H9 (cell line): ENCODE measurements around the gene CLIP1. TPM values are rescaled to one million over a fixed set of nuclear protein-coding genes. Genes with fewer than 3 reads are reported as not detected.

ENCODE experiments used
- DNase-seq: peaks from one replicate; pipeline ENCODE4 v3.0.0-alpha.2; 2017
- H2AFZ ChIP-seq: one replicate; pipeline ENCODE4 v1.6.1; 2013; ENCODE audit warnings: mild to moderate bottlenecking, low read length, control low read depth, moderate library complexity
- H2AK5ac ChIP-seq: 2 replicates; pipeline ENCODE4 v1.6.1; 2013; ENCODE audit warnings: low read length, control low read depth, mixed read lengths; ENCODE audit not compliant: insufficient read length
- H2BK120ac ChIP-seq: one replicate; pipeline ENCODE4 v1.6.1; 2013; ENCODE audit warnings: low read depth, mild to moderate bottlenecking, low read length, control low read depth, inconsistent platforms; ENCODE audit not compliant: poor library complexity, severe bottlenecking
- H2BK12ac ChIP-seq: 2 replicates; pipeline ENCODE4 v1.6.1; 2013; ENCODE audit warnings: low read length, control low read depth, mixed read lengths, low read depth; ENCODE audit not compliant: insufficient read length
- H2BK15ac ChIP-seq: 2 replicates; pipeline ENCODE4 v1.6.1; 2013; ENCODE audit warnings: low read depth, low read length, control low read depth
- H2BK20ac ChIP-seq: one replicate; pipeline ENCODE4 v1.6.1; 2013; ENCODE audit warnings: low read depth, mild to moderate bottlenecking, low read length, control low read depth, inconsistent platforms; ENCODE audit not compliant: poor library complexity, severe bottlenecking
- H2BK5ac ChIP-seq: 2 replicates; pipeline ENCODE4 v1.6.1; 2013; ENCODE audit warnings: low read length, control low read depth, mixed read lengths; ENCODE audit not compliant: insufficient read length
- H3K14ac ChIP-seq: 2 replicates; pipeline ENCODE4 v1.6.1; 2013; ENCODE audit warnings: low read length, control low read depth; ENCODE audit not compliant: insufficient read depth
- H3K18ac ChIP-seq: 2 replicates; pipeline ENCODE4 v1.6.1; 2013; ENCODE audit warnings: low read depth, mild to moderate bottlenecking, mixed read lengths, low read length, control low read depth; ENCODE audit not compliant: insufficient read length
- H3K23ac ChIP-seq: 2 replicates; pipeline ENCODE4 v1.6.1; 2013; ENCODE audit warnings: low read length, control low read depth, mixed read lengths, low read depth; ENCODE audit not compliant: insufficient read length
- H3K23me2 ChIP-seq: 2 replicates; pipeline ENCODE4 v1.6.1; 2013; ENCODE audit warnings: low read depth, mild to moderate bottlenecking, mixed read lengths, low read length, control low read depth; ENCODE audit not compliant: insufficient read length, poor library complexity, severe bottlenecking
- H3K27ac ChIP-seq: 2 replicates; pipeline ENCODE4 v1.5.1; 2013; ENCODE audit warnings: low read length, control low read depth, mixed read lengths, low read depth; ENCODE audit not compliant: insufficient read length
- H3K27me3 ChIP-seq: 2 replicates; pipeline ENCODE4 v1.6.1; 2013; ENCODE audit warnings: low read length, control low read depth, inconsistent platforms; ENCODE audit not compliant: insufficient read depth
- H3K4ac ChIP-seq: 2 replicates; pipeline ENCODE4 v1.6.1; 2013; ENCODE audit warnings: low read depth, mild to moderate bottlenecking, control low read depth, inconsistent platforms, low read length, moderate library complexity
- H3K4me1 ChIP-seq: 2 replicates; pipeline ENCODE4 v1.6.1; 2013; ENCODE audit warnings: low read length, control low read depth, inconsistent platforms; ENCODE audit not compliant: insufficient read depth
- H3K4me2 ChIP-seq: 2 replicates; pipeline ENCODE4 v1.6.1; 2013; ENCODE audit warnings: low read length, control low read depth, mixed read lengths; ENCODE audit not compliant: insufficient read length, insufficient read depth
- H3K56ac ChIP-seq: 2 replicates; pipeline ENCODE4 v1.6.1; 2013; ENCODE audit warnings: low read depth, mild to moderate bottlenecking, mixed read lengths, low read length, control low read depth; ENCODE audit not compliant: insufficient read length
- H3K79me1 ChIP-seq: 2 replicates; pipeline ENCODE4 v1.6.1; 2013; ENCODE audit warnings: low read depth, mild to moderate bottlenecking, moderate library complexity, low read length, control low read depth, inconsistent platforms; ENCODE audit not compliant: insufficient read depth, poor library complexity, severe bottlenecking
- H3K79me2 ChIP-seq: 2 replicates; pipeline ENCODE4 v1.6.1; 2013; ENCODE audit warnings: low read length, control low read depth, inconsistent platforms; ENCODE audit not compliant: insufficient read depth
- H3K9ac ChIP-seq: 2 replicates; pipeline ENCODE4 v1.6.1; 2013; ENCODE audit warnings: low read length, control low read depth, mixed read lengths; ENCODE audit not compliant: insufficient read length; ENCODE audit errors: extremely low read depth
- H3K9me3 ChIP-seq: one replicate; pipeline ENCODE4 v1.6.1; 2013; ENCODE audit warnings: low read depth, low read length, inconsistent platforms; ENCODE audit not compliant: control insufficient read depth
- H3T11ph ChIP-seq: one replicate; pipeline ENCODE4 v1.6.1; 2013; ENCODE audit warnings: mild to moderate bottlenecking, low read length, control low read depth, inconsistent platforms
- H4K20me1 ChIP-seq: one replicate; pipeline ENCODE4 v1.6.1; 2013; ENCODE audit not compliant: control insufficient read depth, insufficient read length, insufficient read depth
- H4K5ac ChIP-seq: 2 replicates; pipeline ENCODE4 v1.6.1; 2013; ENCODE audit warnings: low read depth, mild to moderate bottlenecking, mixed read lengths, low read length, control low read depth; ENCODE audit not compliant: insufficient read length
- H4K8ac ChIP-seq: replicated peaks from 2 replicates; pipeline ENCODE4 v1.6.1; 2013; ENCODE audit warnings: low read length, control low read depth, mixed read lengths, low read depth; ENCODE audit not compliant: insufficient read length
- H4K91ac ChIP-seq: 2 replicates; pipeline ENCODE4 v1.6.1; 2013; ENCODE audit warnings: low read depth, mild to moderate bottlenecking, moderate library complexity, mixed read lengths, low read length, control low read depth; ENCODE audit not compliant: insufficient read length
- H3K27ac Mint-ChIP-seq, 3 experiments: 2 replicates in 2 of 3; 3 replicates in 1 of 3; pipeline ENCODE4 v1.8.0; 2020 to 2021; ENCODE audit warnings: mixed read lengths in 3 of 3, mild to moderate bottlenecking in 1 of 3, moderate library complexity in 1 of 3
- H3K27me3 Mint-ChIP-seq: 2 replicates; pipeline ENCODE4 v1.8.0; 2021; ENCODE audit warnings: low read depth, mild to moderate bottlenecking, moderate library complexity, mixed read lengths
- H3K36me3 Mint-ChIP-seq, 3 experiments: 2 replicates in 2 of 3; 3 replicates in 1 of 3; pipeline ENCODE4 v1.8.0; 2020 to 2021; ENCODE audit warnings: low read depth in 3 of 3, mixed read lengths in 3 of 3; ENCODE audit not compliant: insufficient read depth in 1 of 3
- H3K4me1 Mint-ChIP-seq, 2 experiments: 2 replicates each; pipeline ENCODE4 v1.8.0; 2020; ENCODE audit warnings: mixed read lengths in 2 of 2
- H3K4me3 Mint-ChIP-seq, 2 experiments: 2 replicates in 1 of 2; 3 replicates in 1 of 2; pipeline ENCODE4 v1.8.0; 2020 to 2021; ENCODE audit warnings: mild to moderate bottlenecking in 2 of 2, mixed read lengths in 2 of 2, moderate library complexity in 1 of 2
- H3K9me3 Mint-ChIP-seq, 2 experiments: 2 replicates in 1 of 2; 3 replicates in 1 of 2; pipeline ENCODE4 v1.8.0; 2020; ENCODE audit warnings: mild to moderate bottlenecking in 2 of 2, mixed read lengths in 2 of 2, moderate library complexity in 1 of 2
- WGBS: extraction: QIAGEN DNeasy Blood & Tissue Kit; methylation state at CpG from one replicate; pipeline ENCODE4 v1.1.7; 2013; ENCODE audit warnings: missing lambda C conversion rate, low lambda C conversion rate, mixed read lengths; ENCODE audit not compliant: insufficient read length; ENCODE audit errors: extremely low coverage; 5-methylcytosine and 5-hydroxymethylcytosine counted together
- total RNA-seq: library from RNA; stranded (reverse); gene quantifications from 2 replicates; pipeline ENCODE4 v1.2.1, GENCODE V29; 2021
- TF ChIP-seq, protein P1 (sequence below): fragments of 200-600 bp; sonication (generic); conservative IDR thresholded peaks from 3 replicates; pipeline ENCODE4 v1.8.0; 2021; ENCODE audit warnings: antibody characterized with exemption, mild to moderate bottlenecking

CLIP1 gene
- total RNA-seq, 1 experiment from 2014 or later = 23.6 TPM

DNA sequence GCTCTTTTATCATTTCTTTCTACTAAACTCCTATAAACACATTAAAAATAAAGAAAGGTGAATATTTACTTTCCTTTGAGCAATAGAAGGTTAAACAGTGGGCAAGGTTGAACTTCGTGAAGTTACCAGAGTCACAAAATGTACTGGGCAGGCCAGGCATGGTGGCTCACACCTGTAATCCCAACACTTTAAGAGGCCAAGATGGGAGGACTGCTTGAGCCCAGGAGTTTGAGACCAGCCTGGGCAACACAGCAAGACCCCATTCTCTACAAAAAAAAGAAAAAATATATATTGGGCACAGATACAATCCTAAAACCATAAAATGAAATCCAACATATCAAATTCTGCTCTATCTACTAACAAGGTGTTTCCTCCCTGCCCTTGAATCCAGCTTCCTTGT lies 95.5 kb downstream of the CLIP1 start:
- WGBS = no CpG with 5 or more reads among the region's 1 CpG
- H4K5ac ChIP-seq = no peak overlapping the region
- H2AFZ ChIP-seq = no peak overlapping the region
- no peak overlapping the region for H2AK5ac ChIP-seq
- H2BK15ac ChIP-seq = no peak overlapping the region
- H2BK5ac ChIP-seq = no peak overlapping the region
- no peak for DNase-seq
- H3K36me3 Mint-ChIP-seq = peaks cover 5 to 26% (median 17%) of the 10 kb centered on the region in 3 experiments; a peak in 6 of 7 replicates
- H3K9me3 Mint-ChIP-seq = no peaks in the 10 kb centered on the region
- H3K4me1 ChIP-seq = no peaks in the 10 kb centered on the region
- H2BK12ac ChIP-seq = no peak overlapping the region
- no peak overlapping the region for H2BK20ac ChIP-seq
- H3K4ac ChIP-seq = no peak overlapping the region
- TF ChIP-seq, protein P1, sequence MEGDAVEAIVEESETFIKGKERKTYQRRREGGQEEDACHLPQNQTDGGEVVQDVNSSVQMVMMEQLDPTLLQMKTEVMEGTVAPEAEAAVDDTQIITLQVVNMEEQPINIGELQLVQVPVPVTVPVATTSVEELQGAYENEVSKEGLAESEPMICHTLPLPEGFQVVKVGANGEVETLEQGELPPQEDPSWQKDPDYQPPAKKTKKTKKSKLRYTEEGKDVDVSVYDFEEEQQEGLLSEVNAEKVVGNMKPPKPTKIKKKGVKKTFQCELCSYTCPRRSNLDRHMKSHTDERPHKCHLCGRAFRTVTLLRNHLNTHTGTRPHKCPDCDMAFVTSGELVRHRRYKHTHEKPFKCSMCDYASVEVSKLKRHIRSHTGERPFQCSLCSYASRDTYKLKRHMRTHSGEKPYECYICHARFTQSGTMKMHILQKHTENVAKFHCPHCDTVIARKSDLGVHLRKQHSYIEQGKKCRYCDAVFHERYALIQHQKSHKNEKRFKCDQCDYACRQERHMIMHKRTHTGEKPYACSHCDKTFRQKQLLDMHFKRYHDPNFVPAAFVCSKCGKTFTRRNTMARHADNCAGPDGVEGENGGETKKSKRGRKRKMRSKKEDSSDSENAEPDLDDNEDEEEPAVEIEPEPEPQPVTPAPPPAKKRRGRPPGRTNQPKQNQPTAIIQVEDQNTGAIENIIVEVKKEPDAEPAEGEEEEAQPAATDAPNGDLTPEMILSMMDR = no peak
- H3K23me2 ChIP-seq = no peaks in the 10 kb centered on the region
- no peak overlapping the region for H3K9ac ChIP-seq
- H3K4me3 Mint-ChIP-seq = no peak overlapping the region
- no peak overlapping the region for H3K27ac ChIP-seq
- H3K27me3 ChIP-seq = no peaks in the 10 kb centered on the region
- no peak overlapping the region for H2BK120ac ChIP-seq
- 0 out of 7 replicates have a peak overlapping the region, but pooled peaks of 1 of the 3 experiments have one; percentile 15 for H3K27ac Mint-ChIP-seq
- no peak overlapping the region for H3K23ac ChIP-seq
- H3K56ac ChIP-seq = no peak overlapping the region
- H4K20me1 ChIP-seq = no peaks in the 10 kb centered on the region
- H3K4me2 ChIP-seq = no peak overlapping the region
- H3K27me3 Mint-ChIP-seq = no peaks in the 10 kb centered on the region
- H3K79me2 ChIP-seq = no peaks in the 10 kb centered on the region
- no peaks in the 10 kb centered on the region for H3K9me3 ChIP-seq
- H3K18ac ChIP-seq = no peak overlapping the region
- no peak overlapping the region for H3K14ac ChIP-seq
- H3T11ph ChIP-seq = no peak overlapping the region
- H3K4me1 Mint-ChIP-seq = peaks cover 0 to 5% of the 10 kb centered on the region in 2 experiments; a peak in 2 of 4 replicates
- no peaks in the 10 kb centered on the region for H3K79me1 ChIP-seq
- no peak overlapping the region for H4K8ac ChIP-seq
- H4K91ac ChIP-seq = no peak overlapping the region
